Limb (tissue), 2 donors: ENCODE measurements around the gene GOT1.

ENCODE experiments used
- DNase-seq, 2 donors: peaks; one replicate each; pipeline ENCODE4 v3.0.0-alpha.2; 2016; ENCODE audit errors: extremely low spot score in 2 of 2

The GOT1 gene

DNA sequence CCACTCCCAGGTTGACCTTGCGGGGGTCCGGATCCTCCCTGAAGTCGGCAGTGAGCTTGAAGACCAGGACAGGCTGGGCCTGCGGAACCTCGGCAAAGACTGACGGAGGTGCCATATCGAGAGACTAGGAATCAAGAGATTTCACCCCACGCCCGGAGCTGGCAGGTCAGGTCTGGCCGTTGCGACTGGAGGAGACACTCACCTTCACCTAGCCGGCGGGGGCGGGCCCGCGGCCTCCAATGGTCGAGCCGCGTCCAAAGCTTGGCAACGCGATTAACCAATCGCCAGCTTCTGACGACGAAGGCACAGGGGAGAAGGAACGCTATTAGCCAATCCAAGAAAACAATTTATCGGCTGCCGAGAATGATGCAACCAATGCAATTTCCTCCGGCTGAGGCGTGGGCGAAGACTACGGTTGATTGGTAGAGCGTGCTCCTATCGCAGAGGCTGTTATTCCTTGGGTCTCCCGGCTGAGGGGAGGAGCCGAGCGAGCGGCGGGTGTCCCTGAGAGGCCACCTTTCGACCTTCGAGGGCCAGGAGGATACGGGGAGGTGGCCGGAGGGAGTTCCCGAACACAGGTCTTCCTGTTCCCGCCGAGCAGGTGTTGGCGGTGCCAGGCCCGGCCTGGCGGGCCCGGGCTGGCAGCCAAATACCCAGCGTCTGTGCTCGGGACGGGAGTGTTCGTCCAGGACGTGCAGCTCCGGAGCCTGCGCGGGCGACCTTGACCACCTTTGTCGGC lies at the start of gene GOT1:
TSS of gene GOT1 (minus strand) at position 174 of the 739 bp plus-strand sequence. CDS start at position 115, 59 bp downstream.
- DNase-seq, result peak; percentile 94 to 99

DNA sequence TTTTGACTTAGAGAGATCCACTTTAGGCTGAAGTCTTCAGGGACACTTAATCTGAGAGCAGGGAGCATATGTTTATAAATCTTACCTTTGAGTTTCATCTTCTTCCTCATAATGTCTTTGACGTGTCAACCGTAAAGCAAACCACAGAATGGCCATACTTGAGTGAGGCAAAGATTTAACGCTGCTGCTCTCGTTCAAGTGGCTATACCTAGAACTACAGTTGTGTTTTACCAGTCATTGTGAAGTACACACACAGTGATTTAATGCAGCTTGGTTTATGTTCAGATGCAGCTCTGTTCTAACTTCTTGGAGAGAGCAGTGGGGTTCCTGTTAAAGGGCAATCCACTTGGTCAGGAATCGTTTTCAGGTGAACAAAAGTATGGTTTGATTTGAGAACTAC lies 39.9 kb upstream of the GOT1 start:
- DNase-seq, result no peak

DNA sequence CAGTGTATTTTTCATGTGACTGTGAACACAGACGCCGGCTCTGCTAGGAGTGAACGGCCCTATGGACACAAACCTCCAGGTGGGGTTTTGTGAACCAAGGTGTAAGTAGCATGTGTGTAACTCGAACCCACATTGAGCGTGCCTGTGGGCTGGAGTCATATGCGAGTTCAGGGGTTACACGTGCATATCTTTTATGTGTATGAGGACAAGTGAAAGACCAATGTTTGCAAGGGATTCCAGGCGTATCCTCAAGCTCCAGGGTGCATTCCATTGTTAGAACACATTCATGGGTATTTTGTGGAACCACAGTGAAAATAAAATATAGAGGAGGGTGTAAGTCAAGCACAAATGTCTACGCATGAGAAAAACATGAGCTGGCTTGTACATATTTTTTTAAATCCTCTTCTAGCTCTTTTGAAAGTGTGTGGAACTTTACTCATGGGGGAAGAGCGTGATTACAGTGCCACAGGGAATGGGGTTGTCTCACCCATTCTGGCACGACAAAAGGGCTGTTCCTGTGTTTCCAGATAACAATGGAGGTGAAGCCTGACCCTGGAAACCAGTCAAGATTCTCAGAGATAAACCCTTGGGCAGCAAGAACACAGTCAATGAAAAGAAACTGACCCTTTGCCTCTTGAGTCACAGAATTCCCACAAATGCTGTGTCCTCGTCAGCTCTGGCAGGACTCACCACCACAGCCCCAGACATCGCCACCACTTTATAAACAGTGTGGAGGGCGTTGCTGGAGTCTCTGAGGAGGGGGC lies 37.0 kb upstream of the GOT1 start:
- no peak for DNase-seq

DNA sequence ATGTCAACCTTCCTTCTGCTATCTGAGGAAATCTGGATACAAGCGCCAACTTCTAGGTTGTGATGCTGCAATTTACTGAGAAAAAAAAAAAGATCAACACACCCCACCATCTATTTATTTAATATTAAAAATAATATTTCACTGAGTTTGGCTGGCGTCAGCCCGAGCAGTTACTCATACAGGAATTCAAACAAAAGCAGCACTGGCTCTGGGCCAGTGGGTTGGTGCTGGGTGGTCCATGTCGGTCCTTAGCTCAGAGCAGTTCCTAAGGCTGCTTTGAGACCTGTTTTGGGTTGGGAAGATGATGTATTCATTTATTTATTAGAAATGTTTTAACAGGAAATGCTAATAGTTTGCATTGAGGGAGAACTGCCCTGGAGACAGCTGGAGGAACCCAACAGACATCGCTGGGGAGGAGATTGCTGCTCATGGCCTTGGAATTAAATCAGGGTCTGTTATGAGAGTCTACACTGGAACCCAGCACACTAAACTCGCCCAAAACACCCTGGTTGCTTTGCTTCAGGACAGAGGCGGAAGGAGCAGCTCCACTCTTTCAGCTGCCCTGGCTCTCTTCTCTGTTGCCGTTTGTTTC lies 36.3 kb upstream of the GOT1 start:
- no peak for DNase-seq

DNA sequence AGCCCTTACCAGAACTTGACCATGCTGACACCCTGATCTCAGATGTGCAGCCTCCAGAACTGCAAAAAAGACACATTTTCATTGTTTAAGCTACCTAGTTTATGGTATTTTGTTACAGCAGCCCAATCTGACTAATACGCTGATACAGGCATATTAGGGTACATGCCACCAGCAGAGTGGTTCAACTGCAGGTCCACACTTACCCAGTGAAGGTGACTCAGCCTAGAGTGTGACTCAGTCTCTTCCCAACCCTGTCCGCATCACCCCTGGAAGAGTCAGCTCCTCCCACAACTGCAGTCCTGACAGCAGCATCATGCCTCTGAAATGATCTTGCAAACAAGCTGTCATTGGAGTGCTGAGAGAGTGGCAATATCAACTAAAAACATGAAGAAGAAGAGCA lies 30.8 kb upstream of the GOT1 start:
- DNase-seq, result no peak

DNA sequence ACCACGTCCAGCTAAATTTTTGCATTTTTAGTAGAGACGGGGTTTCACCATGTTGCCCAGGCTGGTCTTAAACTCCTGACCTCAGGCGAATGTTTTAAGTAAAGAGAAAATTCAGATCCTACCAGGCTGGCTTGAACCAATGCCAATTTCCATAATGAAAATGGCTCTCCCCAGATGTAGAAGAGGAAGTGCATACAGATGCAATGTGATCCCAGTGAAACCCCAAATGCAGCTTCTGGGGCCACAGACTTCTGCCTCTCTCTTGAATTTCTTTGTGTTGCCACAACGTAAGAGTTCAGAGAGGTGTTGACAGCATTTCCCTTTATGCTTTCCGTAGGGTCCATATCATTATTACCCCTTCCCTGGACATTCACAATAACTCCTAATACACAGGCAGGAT lies 29.6 kb upstream of the GOT1 start:
- DNase-seq, result no peak

DNA sequence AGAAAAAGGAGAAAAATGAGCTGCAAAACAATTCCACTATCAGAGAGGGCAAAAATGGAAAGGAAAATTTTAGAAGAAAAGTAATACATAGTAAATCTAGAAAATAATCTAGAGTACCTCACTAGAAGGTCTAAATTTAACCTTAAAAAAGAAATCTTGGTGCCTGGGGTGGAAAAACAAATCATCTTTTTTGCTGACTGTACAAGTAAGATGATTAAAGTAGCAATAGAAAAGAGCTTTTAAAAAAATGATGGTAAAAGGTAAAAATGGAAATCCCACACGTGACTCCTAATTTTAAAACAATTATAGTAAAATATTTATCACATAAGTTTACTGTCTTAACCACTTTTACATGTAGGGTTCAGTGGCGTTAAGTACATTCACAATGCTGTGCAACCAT lies 28.8 kb upstream of the GOT1 start:
- DNase-seq, result no peak

DNA sequence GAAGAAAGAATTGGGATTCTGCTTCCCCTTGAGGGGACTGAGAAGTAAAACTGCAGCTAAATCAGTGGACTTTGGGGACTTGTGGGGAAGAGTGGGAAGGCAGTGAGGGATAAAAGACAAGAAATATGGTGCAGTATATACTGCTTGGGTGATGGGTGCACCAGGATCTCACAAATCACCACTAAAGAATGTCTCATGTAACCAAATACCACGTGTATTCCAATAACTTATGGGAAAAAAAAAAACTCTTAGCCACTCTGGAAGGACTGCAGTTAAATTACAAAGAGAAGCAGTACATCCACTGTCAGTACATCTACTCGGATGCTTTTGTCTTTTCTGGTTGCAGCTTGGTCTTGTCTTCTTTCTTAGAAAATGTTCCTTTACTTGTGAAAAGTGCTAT lies 27.4 kb upstream of the GOT1 start:
- no peak for DNase-seq

DNA sequence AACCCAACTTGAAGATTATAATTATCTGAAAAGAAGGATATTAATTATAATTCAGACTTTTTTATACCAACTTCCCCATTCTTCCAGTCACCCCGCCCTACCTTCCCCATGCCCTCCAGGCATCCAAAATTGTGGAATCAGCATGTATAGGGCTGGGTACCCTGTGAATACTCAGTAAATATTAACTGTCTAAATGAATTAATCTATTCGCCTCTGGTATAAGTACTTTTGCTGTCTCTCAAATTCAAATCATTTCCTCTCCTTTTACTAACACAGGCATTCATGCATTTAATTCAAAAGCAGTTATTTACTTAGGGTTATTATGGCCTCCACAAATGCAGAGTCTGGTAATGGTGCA lies 26.5 kb upstream of the GOT1 start:
- DNase-seq, result no peak

DNA sequence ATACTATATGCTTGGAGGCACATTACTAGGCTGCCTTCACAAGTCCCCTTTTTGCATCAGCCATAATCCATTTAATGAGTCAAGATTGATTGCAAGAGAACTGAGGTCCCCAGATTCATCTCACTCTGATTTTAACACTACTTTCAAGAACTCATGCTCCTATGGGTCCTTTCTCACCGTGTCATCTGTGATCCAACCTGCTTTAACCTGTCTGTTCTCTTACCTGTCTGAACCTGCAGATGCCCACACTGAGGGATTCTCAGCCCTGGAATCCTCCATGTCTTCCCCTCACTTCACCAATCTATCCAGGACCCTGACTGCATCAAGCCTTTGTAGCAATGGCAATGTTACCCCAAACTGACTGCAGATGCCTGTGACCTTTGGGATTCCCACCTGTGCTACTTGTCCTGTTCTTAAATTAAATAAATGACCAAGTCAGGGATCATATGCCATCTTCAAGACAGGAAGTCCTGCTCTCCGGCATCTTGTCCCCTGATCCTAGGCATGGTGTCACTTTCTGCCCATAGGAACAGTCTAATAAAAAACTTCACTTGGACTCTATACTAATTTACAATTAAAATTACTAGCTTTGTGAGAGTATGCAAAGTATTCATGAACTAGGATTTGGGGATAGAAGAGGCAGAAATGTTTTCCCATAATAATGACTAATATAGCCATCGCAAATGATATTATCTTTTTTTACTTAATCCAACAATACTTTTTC lies 25.9 kb upstream of the GOT1 start:
- no peak for DNase-seq

DNA sequence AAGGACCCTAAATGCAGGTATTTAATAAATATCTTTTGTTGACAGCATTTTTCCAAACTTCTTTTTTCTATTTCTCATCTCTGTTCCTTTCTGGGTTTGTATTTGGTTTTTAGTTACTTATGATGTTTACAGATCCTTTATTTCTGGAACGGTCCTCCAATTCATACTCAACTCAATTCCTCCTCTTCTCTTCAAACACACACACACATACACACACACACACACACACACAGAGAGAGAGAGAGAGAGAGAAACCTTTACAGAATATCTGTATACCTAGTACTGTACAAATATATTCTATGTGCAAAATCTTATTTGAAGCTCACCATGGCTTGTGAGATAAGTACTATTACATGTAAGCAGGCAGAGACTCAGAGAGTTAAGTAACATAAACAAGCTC lies 21.6 kb upstream of the GOT1 start:
- DNase-seq, result no peak

DNA sequence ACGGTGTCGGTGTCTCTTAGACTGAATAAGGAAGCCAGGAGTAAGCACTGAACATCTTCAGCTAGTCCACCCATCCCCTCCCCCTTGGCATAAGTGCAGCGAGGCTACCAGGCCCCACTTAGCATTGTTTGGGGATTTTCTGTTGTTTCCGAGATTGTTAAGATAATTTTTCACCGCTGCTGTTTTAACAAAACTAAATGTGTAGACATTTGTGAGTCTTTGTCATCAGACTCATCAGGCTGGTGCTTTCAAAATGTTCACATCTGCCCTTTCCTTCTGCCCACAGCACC lies 21.0 kb upstream of the GOT1 start:
- DNase-seq, result no peak

DNA sequence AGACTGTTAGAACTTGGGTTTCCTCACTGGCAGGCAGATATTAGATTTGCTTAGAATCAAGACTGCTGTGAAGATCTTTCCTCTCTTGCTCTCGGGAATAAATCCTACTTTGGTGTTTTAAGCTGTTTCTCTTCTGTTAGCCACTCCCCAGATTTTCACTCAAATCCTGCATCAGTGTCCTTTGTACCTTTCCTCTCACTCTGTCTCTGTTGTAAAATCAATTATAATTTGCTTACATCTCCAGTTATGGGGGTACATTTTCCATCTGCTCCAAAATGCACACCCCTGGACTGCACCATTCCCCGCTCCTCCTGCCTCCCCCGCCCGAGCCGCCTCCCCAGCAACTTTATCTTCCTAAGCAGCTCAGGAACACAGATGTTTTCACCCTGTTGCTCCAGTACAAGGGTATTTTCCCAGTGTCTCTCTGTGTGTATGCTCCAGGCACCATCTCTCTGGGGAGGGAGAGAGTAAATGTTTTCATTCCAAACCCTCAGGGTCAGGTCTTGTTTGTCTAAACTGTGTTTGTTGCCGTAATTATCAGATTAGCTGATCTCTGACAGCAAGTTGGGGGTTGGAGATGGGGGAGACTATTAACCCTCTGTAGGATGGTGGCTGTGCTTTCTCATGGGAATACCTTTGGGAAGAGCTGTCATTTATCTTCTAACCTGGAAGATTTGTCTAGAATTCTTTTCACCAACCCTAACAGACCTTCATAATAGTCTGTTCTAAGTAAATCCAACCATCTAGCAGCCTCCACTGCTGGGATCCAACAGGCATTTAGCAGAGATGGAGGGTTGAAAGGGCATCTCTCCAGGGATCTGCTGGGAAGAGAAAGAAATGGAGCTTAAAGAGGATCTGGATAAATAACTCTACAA lies 20.4 kb upstream of the GOT1 start:
- no peak for DNase-seq

DNA sequence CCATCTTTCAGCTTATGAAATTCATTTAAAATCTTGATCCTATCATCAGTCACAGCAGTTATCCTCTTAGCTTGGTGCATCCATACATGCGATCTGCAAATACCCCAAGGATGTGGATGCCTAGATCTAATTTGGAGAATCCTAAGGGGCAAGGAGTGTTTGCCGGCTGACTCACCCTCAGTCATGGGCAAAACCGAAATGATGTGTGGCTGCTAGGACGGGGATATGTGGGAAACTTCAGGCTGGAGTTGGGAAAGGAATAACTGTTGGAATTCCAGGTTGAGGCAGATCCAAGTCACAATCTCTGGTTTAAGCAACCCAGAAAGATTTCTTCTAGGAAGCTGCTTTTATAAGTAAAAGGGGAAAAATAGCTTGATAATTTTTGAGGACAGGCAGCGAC lies 19.7 kb upstream of the GOT1 start:
- no peak for DNase-seq

DNA sequence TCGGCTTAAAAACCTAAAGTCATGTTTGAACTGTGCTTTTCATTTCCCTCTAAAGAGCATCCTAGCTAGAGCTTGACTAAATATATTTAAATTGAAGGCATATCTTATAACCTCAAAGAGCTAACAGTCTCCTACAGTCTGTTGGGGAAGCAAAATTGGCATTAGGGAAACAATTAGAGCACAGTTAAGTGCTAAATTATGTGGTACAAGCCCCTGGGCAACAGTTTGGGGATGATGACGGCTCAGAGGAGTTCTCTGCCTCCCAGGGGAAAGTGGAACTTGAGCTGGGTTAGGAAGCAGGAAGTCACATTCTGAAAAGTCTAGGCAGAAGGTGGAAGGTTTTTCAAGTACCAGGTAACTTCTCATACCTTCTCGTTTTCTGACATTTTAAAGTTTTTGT lies 18.6 kb upstream of the GOT1 start:
- DNase-seq, result no peak

DNA sequence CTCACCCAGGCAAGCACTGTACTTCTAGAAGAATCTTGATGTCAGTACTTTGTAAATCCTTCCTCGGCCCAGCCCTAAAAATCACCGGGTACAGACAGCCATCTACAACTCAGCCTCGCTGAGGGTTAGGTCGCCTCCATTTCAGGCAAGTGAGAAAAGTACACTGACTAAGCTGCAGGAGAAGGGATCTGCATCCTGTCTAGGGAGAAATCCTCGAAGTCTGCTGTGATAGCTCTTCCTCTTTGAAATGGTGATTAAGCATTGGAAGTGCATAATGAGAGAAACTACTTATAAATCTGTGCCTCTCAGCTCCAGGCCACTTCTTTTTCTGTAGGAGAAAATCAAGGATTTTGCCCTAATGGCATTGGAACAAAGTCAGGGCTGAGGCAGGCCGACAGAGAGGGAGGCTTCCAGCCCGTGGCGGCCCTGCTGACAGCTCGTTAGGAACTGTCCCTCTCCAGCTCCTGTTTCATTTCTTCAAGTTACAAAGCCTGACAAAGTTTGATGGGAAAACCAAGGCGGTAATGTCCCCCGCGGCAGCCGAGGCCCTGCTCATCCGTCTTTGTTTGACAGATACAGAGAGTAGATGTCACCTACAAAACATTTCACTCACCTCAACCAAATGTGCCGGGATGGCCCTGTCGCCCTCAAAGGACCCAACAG lies 14.1 kb upstream of the GOT1 start:
- no peak for DNase-seq

DNA sequence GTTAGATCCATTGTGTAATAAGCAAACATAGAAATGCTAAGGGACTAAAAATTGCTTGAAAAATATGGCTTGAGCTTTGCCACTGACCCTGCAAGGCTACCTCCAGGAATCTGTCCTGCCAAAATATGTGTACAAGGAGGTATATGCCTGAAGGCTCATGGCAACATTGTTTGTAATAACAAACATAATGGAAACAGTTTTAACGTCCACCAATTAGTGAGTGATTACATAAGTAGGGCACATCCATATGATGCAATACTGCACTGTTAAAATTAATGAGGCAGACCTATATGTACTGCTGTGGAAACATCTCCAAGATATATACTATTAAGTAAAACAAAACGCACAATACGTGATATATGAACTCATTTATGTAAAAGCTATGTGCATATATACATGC lies 13.1 kb upstream of the GOT1 start:
- DNase-seq, result no peak

DNA sequence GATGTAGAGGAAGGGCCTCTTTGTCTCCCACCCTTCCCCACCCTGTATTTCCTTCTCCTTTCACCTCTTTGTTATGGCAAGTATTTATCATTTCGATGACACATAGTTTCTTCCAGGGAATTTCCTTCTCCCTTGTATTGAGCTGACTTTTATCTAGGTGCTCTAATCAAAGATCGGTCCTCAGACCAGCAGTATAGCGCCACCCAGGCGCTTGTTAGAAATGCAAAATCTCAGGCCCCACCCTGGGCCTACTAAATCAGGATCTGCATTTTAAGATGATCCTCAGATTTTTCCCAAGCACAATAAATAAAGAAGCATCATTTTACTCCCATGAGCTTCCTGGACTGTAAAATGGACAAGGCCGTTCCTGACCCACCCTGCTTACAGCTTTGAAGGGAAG lies 12.0 kb upstream of the GOT1 start:
- no peak for DNase-seq

DNA sequence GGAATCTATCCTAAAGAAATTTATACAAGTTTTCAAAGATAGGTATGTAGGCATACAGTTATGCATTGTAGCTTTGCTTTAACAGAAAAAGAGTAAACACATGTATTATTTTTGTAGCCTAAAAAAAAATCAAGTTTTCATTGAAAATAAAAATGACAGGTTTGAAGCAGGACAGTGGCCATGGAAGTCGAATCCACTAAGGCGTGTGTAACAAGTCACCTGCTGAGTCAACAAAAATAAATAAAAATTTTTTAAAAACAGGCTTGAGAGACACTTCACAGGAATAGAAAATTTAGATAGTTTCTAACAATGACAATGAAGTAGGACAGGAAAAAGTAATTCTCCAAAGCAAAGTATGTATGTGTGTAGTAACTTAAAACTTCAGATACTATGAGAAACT lies 8.5 kb upstream of the GOT1 start:
- DNase-seq, result no peak

DNA sequence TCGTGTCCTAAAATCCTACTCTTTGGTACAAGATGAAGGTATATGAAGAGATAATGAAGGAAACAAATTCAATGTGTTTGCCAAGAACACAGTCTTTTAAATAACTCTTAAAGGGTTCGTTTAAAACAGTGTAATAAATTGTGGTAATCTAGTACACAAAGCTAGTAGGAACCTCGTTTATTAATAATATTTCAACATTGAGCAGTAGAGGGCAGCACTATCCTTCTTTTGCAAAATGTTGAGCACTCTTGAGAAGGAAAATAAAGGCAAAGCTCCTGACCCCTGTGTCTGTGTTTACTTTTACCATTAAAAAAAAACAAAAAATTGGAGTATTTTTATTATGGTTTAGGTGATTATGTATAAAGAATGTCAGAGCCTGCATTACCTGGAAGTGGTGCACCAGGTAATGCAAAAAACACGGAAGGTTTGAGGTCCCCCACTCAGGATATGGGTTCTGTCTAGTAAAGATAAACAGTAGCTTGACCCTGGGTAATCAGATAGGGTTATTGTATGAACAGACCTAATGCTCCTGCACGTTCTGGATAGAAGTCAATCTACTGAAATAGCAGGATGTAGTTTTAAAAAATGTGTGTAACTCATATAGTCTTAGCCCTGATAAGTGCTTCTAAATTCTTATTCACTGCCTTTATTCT lies 5.7 kb upstream of the GOT1 start:
- DNase-seq, result peak in 1 of 2 donors; percentile 75
